Measurements from ENCODE around the gene KCNJ10. TPM values are rescaled to one million over a fixed set of nuclear protein-coding genes. Genes with fewer than 3 reads are reported as not detected.

KCNJ10 gene
- total RNA-seq, 3 donors from 2014 or later: 0.23 to 0.73 (median 0.27) TPM

GRCh38 chr1:160007577-160008200 lies 62.3 kb downstream of the KCNJ10 start:
- DNase-seq (no peak), ATAC-seq (peak; percentile 40)
- Histone ChIP-seq H3K4me3 (no peak overlapping the region), H3K4me1 (ENCODE audit: low read depth) (no peaks in the 10 kb centered on the region), H3K36me3 (ENCODE audit: low read depth) (no peaks in the 10 kb centered on the region), H3K9me3 (no peaks in the 10 kb centered on the region)
- TF ChIP-seq, protein P1, sequence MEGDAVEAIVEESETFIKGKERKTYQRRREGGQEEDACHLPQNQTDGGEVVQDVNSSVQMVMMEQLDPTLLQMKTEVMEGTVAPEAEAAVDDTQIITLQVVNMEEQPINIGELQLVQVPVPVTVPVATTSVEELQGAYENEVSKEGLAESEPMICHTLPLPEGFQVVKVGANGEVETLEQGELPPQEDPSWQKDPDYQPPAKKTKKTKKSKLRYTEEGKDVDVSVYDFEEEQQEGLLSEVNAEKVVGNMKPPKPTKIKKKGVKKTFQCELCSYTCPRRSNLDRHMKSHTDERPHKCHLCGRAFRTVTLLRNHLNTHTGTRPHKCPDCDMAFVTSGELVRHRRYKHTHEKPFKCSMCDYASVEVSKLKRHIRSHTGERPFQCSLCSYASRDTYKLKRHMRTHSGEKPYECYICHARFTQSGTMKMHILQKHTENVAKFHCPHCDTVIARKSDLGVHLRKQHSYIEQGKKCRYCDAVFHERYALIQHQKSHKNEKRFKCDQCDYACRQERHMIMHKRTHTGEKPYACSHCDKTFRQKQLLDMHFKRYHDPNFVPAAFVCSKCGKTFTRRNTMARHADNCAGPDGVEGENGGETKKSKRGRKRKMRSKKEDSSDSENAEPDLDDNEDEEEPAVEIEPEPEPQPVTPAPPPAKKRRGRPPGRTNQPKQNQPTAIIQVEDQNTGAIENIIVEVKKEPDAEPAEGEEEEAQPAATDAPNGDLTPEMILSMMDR (IDR thresholded peaks at IDR 0.05): peak; percentile 56
- intact Hi-C loops (cut with DNase I, micrococcal nuclease): loop anchor here (2.0 to 10.0 kb wide), 3 partner anchors 70 to 213 kb away; no protein-coding TSS in a partner anchor

- peak; percentile 69 to 88 (median 85) for DNase-seq
- TF ChIP-seq, protein P1 (IDR thresholded peaks at IDR 0.05): peak; percentile 84
- Histone ChIP-seq H3K4me3 (no peak overlapping the region), H3K4me1 (ENCODE audit: low read depth) (no peaks in the 10 kb centered on the region), H3K9me3 (no peaks in the 10 kb centered on the region), H3K36me3 (ENCODE audit: low read depth) (no peaks in the 10 kb centered on the region)
- ATAC-seq: peak; percentile 86
- intact Hi-C loops (cut with DNase I, micrococcal nuclease): loop anchor here (2.0 to 10.0 kb wide), 3 partner anchors 69 to 212 kb away; no protein-coding TSS in a partner anchor
These were observed 63.5 kb downstream of the KCNJ10 start for GRCh38 chr1:160006312-160006940.

- TF ChIP-seq, protein P1 (IDR thresholded peaks at IDR 0.05): no peak
- intact Hi-C loops (cut with DNase I, micrococcal nuclease): loop anchor here in 1 of 2 donors (5.0 to 10.0 kb wide), 2 partner anchors 68 to 210 kb away; no protein-coding TSS in a partner anchor
- H3K4me3 ChIP-seq: no peak overlapping the region
- H3K36me3 ChIP-seq (ENCODE audit: low read depth): no peaks in the 10 kb centered on the region
- peak; percentile 20 for ATAC-seq
- no peaks in the 10 kb centered on the region for H3K4me1 ChIP-seq (ENCODE audit: low read depth)
- no peak for DNase-seq
- no peaks in the 10 kb centered on the region for H3K9me3 ChIP-seq
These were observed 64.9 kb downstream of the KCNJ10 start for GRCh38 chr1:160005070-160005469.

- Histone ChIP-seq H3K36me3 (ENCODE audit: low read depth) (no peaks in the 10 kb centered on the region), H3K4me3 (no peak overlapping the region), H3K4me1 (ENCODE audit: low read depth) (no peaks in the 10 kb centered on the region), H3K9me3 (no peaks in the 10 kb centered on the region)
- ATAC-seq: peak; percentile 57
- TF ChIP-seq, protein P1 (IDR thresholded peaks at IDR 0.05): no peak
- no peak for DNase-seq
- intact Hi-C loops (cut with DNase I, micrococcal nuclease): loop anchor here in 1 of 2 donors (10.0 kb wide), 1 partner anchor 210 kb away; no protein-coding TSS in a partner anchor
These were observed 65.5 kb downstream of the KCNJ10 start for GRCh38 chr1:160004425-160004824.

DNA sequence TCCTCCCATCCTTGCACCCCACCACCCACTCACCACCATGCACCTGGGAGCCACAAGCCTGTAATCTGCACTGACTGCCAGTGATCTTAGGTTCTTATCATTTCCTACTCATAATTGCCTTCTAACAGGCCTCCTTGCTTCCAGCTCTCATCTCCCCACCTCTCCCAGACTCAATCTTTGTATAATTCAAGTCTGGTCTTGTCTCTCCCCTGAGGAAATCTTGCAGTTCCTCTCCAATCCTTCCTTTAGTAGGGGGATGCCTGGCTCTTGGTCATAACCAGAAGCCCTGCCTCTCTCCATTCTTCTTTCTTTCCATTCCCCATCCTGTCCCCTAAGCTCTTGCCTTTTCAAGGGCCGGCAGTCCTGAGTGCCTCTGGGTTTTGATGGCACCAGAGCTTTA lies 66.0 kb downstream of the KCNJ10 start:
- H3K36me3 ChIP-seq (ENCODE audit: low read depth): no peaks in the 10 kb centered on the region
- TF ChIP-seq, protein P1 (IDR thresholded peaks at IDR 0.05): no peak
- DNase-seq: no peak
- H3K4me1 ChIP-seq (ENCODE audit: low read depth): no peaks in the 10 kb centered on the region
- ATAC-seq: no peak
- no peak overlapping the region for H3K4me3 ChIP-seq
- no peaks in the 10 kb centered on the region for H3K9me3 ChIP-seq
- intact Hi-C loops (cut with DNase I, micrococcal nuclease): loop anchor here in 1 of 2 donors (10.0 kb wide), 1 partner anchor 209 kb away; no protein-coding TSS in a partner anchor
